Transverse colon (tissue), 4 donors: Measurements from ENCODE around the gene DENND2A.

ENCODE experiments used
- CTCF ChIP-seq, 5 experiments: fragments of 200-600 bp in 3 of 5; fragments of 450-650 bp in 2 of 5; sonication (generic) in 3 of 5; IDR thresholded peaks; 1 replicate in 2 of 5; 2 replicates in 3 of 5; pipeline ENCODE4 v1.5.1; 2016 to 2017; ENCODE audit warnings: antibody characterized with exemption in 5 of 5, inconsistent platforms in 3 of 5, mild to moderate bottlenecking in 2 of 5, moderate library complexity in 1 of 5
- POLR2A ChIP-seq: fragments of 450-650 bp; IDR thresholded peaks from one replicate; pipeline ENCODE4 v1.6.1; 2016; ENCODE audit warnings: antibody characterized with exemption, mild to moderate bottlenecking, moderate library complexity
- POLR2AphosphoS5 ChIP-seq, 3 donors: sonication (generic); formaldehyde crosslinking; IDR thresholded peaks; one replicate each; pipeline ENCODE4 v1.6.1; 2016; ENCODE audit warnings: antibody characterized with exemption in 3 of 3

GRCh38 chr7:140654109-140654387 is 13.4 kb upstream of the DENND2A start:
- no peak for TF ChIP-seq CTCF (IDR thresholded peaks at IDR 0.05)
- TF ChIP-seq POLR2A = no peak
- TF ChIP-seq POLR2AphosphoS5 (IDR thresholded peaks at IDR 0.05) = no peak
